GM23248 (cell line): ENCODE results near the gene TNFSF8. TPM values are rescaled to one million over a fixed set of nuclear protein-coding genes. Genes with fewer than 3 reads are reported as not detected.
A peak's percentile ranks its signal among the peaks of the same experiment; 100 is the strongest.

Experiments used
- DNase-seq: peaks from one replicate; pipeline ENCODE4 v3.0.0-alpha.2; 2015
- H2AFZ ChIP-seq: fragments of 200-600 bp; sonication (generic); 2 replicates; pipeline ENCODE4 v1.6.1; 2016; ENCODE audit warnings: antibody characterized with exemption
- H3F3A ChIP-seq: fragments of 200-600 bp; sonication (generic); 2 replicates; pipeline ENCODE4 v1.6.1; 2016; ENCODE audit warnings: mild to moderate bottlenecking, antibody characterized with exemption, mixed run types; ENCODE audit not compliant: insufficient read depth
- H3K27ac ChIP-seq: fragments of 200-600 bp; sonication (generic); 2 replicates; pipeline ENCODE4 v1.5.1; 2016; ENCODE audit warnings: mild to moderate bottlenecking
- H3K27me3 ChIP-seq: fragments of 200-600 bp; sonication (generic); replicated peaks from 2 replicates; pipeline ENCODE4 v1.6.1; 2016; ENCODE audit warnings: mild to moderate bottlenecking; ENCODE audit not compliant: insufficient read depth
- H3K36me3 ChIP-seq: fragments of 200-600 bp; sonication (generic); 2 replicates; pipeline ENCODE4 v1.6.1; 2016; ENCODE audit warnings: low read depth, mild to moderate bottlenecking
- H3K4me1 ChIP-seq: fragments of 200-600 bp; sonication (generic); 2 replicates; pipeline ENCODE4 v1.6.1; 2016; ENCODE audit warnings: mild to moderate bottlenecking; ENCODE audit not compliant: insufficient read depth
- H3K4me2 ChIP-seq: fragments of 200-600 bp; sonication (generic); one replicate; pipeline ENCODE4 v1.6.1; 2016; ENCODE audit warnings: mild to moderate bottlenecking; ENCODE audit not compliant: unreplicated experiment
- H3K4me3 ChIP-seq: fragments of 200-600 bp; sonication (generic); 2 replicates; pipeline ENCODE4 v1.5.1; 2016; ENCODE audit warnings: mild to moderate bottlenecking
- H3K79me2 ChIP-seq: fragments of 200-600 bp; sonication (generic); 2 replicates; pipeline ENCODE4 v1.6.1; 2016; ENCODE audit warnings: mild to moderate bottlenecking; ENCODE audit not compliant: insufficient read depth
- H3K9ac ChIP-seq: fragments of 200-600 bp; sonication (generic); 2 replicates; pipeline ENCODE4 v1.6.1; 2016; ENCODE audit warnings: mild to moderate bottlenecking
- H3K9me2 ChIP-seq: fragments of 200-600 bp; sonication (generic); 2 replicates; pipeline ENCODE4 v1.6.1; 2016; ENCODE audit warnings: mixed run types, mild to moderate bottlenecking, moderate library complexity; ENCODE audit not compliant: insufficient read depth
- H3K9me3 ChIP-seq: fragments of 200-600 bp; sonication (generic); one replicate; pipeline ENCODE4 v1.6.1; 2017; ENCODE audit warnings: low read depth
- H4K20me1 ChIP-seq: fragments of 200-600 bp; sonication (generic); 2 replicates; pipeline ENCODE4 v1.6.0; 2016; ENCODE audit not compliant: insufficient read depth
- EZH2 ChIP-seq: fragments of 200-600 bp; sonication (generic); IDR thresholded peaks from 2 replicates; pipeline ENCODE4 v1.6.1; 2018; ENCODE audit warnings: antibody characterized with exemption, mild to moderate bottlenecking; ENCODE audit not compliant: insufficient read depth, poor library complexity, severe bottlenecking
- EZH2phosphoT487 ChIP-seq: fragments of 200-600 bp; sonication (generic); IDR thresholded peaks from 2 replicates; pipeline ENCODE4 v1.6.1; 2018; ENCODE audit warnings: antibody characterized with exemption, moderate library complexity, mild to moderate bottlenecking, low read depth; ENCODE audit not compliant: insufficient read depth
- WGBS, 2 experiments: methylation state at CpG; one replicate each; pipeline ENCODE4 v1.1.6; 2015 to 2017; ENCODE audit warnings: low lambda C conversion rate in 2 of 2, low coverage in 1 of 2; ENCODE audit errors: missing lambda C conversion rate in 2 of 2; 5-methylcytosine and 5-hydroxymethylcytosine counted together
- in situ Hi-C: fragments of 300-500 bp; cut with MboI; formaldehyde crosslinking; loops from 2 replicates; pipeline ENCODE4 v1.15.0; 2020
- polyA plus RNA-seq: library from polyadenylated mRNA; unstranded; fragments of >200 nt; fragmentation: Nextera tagmentation; extraction: Ambion mirVana; gene quantifications from 2 replicates; pipeline ENCODE4 v1.2.1, GENCODE V29; 2016
- total RNA-seq: library from RNA; depleted of rRNA; stranded (reverse); fragments of >200 nt; shearing (Covaris generic); gene quantifications from 2 replicates; pipeline ENCODE4 v1.2.3, GENCODE V29; 2014

TNFSF8 gene
- total and polyA plus RNA-seq, 2 experiments from 2014 or later = not detected

DNA sequence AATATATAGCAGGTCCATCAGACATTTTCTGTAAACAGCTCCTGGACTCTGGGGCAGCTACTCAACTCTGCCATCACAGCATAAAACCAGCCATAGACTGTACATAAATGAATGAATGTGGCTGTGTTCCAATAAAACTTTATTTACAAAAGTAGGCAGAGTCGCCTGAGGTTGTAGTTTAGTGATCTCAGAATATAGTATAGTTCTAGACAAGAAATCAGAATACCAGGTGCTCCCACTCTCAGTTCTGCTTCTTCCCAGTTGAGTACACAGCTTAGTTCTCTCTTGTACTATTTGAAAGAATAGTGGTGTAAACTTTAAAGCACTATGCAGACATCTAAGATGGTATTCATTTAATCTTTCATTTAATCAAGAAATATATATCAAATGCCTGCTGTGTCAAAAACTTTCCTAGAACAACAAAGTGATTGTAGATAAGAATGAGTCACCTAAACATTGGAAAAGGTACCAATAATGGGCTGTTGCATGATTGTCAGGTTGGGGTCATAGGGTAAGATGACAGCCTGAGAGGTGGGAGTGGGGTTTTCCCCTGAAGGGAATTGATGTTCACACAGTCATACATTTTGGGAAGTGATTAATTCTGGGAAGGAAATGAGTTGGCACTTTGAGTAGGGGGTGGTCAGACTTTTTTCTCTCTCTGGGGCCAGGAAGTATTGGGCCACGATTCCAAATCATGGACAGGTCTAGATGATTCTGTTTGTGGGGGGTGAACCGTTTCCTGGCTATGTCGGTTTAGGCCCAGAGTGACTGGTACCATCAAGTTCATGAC is 37.0 kb downstream of the TNFSF8 start:
- peak overlapping the region; percentile 92 for H3K27ac ChIP-seq
- peaks cover 42% of the 10 kb centered on the region for H3K4me1 ChIP-seq
- H3F3A ChIP-seq = peaks cover 38% of the 10 kb centered on the region
- H2AFZ ChIP-seq = peak overlapping the region; percentile 33; the same call in 1 of the 2 replicates
- no peaks in the 10 kb centered on the region for H3K9me3 ChIP-seq
- no peak overlapping the region for H3K4me3 ChIP-seq
- H3K9me2 ChIP-seq = no peaks in the 10 kb centered on the region
- H3K4me2 ChIP-seq = peak overlapping the region; percentile 14
- H3K79me2 ChIP-seq = no peaks in the 10 kb centered on the region
- peak overlapping the region; percentile 27; the same call in 1 of the 2 replicates for H3K9ac ChIP-seq
- no peaks in the 10 kb centered on the region for H4K20me1 ChIP-seq
- DNase-seq = peak; percentile 18
- TF ChIP-seq EZH2phosphoT487 (no peak), EZH2 (no peak)
- WGBS, 2 experiments = 28 to 29% methylated on average over 4 of the region's 4 CpGs
- in situ Hi-C loops = no loop called here
- no peaks in the 10 kb centered on the region for H3K27me3 ChIP-seq
- no peaks in the 10 kb centered on the region for H3K36me3 ChIP-seq

DNA sequence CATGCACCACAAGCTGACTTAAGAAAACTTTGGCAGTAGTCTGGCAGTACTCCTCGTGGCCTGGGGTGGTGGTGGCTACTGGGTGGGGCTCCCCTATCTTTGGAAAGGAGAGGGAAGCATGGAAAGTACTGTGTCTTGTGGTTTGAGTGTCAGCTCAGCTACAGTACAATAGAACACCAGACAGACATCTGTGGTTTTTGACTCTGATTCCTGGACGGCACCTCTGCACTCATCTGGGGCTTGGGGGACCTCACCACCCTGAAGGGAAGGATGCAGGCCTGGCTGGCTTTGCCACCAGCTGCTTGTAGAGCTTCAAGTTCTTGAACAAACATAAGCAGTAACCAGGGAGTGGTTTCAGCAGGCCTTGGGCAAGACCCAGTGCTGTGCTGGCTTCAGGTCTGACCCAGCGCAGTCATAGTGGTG is 40.6 kb downstream of the TNFSF8 start:
- H3F3A ChIP-seq = peaks cover 21% of the 10 kb centered on the region
- H3K27ac ChIP-seq = no peak overlapping the region
- in situ Hi-C loops = no loop called here
- H3K36me3 ChIP-seq = no peaks in the 10 kb centered on the region
- no peak overlapping the region for H3K9ac ChIP-seq
- no peaks in the 10 kb centered on the region for H4K20me1 ChIP-seq
- DNase-seq = peak; percentile 16
- H3K79me2 ChIP-seq = no peaks in the 10 kb centered on the region
- TF ChIP-seq EZH2phosphoT487 (no peak), EZH2 (no peak)
- H3K4me2 ChIP-seq = no peak overlapping the region
- H2AFZ ChIP-seq = no peak overlapping the region
- H3K27me3 ChIP-seq = no peaks in the 10 kb centered on the region
- peaks cover 19% of the 10 kb centered on the region for H3K4me1 ChIP-seq
- H3K4me3 ChIP-seq = no peak overlapping the region
- 75 to 79% methylated on average over 3 of the region's 3 CpGs for WGBS, 2 experiments
- no peaks in the 10 kb centered on the region for H3K9me2 ChIP-seq
- H3K9me3 ChIP-seq = no peaks in the 10 kb centered on the region

DNA sequence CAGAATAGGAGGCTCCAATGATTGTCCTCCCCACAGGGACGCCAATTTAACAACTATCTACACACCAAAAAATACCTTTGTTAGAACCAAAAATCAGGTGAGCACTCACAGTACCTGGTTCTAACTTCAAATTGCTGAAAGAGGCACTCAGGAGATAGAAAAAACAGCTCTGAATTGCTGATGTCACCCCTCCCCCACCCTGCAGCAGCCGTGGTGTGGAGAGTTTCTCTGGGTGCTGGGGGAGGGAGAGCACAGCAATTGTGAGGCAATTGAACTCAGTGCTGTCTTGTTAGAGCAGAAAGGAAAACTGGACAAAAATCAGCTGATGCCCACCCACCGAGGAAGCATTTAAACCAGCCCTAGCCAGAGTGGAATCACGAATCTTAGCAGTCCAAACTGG is 41.8 kb downstream of the TNFSF8 start:
- no peaks in the 10 kb centered on the region for H3K9me3 ChIP-seq
- no peak overlapping the region for H3K4me2 ChIP-seq
- H3K4me1 ChIP-seq = peaks cover 8% of the 10 kb centered on the region
- H2AFZ ChIP-seq = no peak overlapping the region
- no peak overlapping the region for H3K9ac ChIP-seq
- H3F3A ChIP-seq = peaks cover 9% of the 10 kb centered on the region
- H3K27me3 ChIP-seq = no peaks in the 10 kb centered on the region
- no peaks in the 10 kb centered on the region for H4K20me1 ChIP-seq
- 71 to 72% methylated on average over 4 of the region's 4 CpGs for WGBS, 2 experiments
- no peak for TF ChIP-seq EZH2phosphoT487
- no peak for TF ChIP-seq EZH2
- H3K27ac ChIP-seq = no peak overlapping the region
- no peaks in the 10 kb centered on the region for H3K79me2 ChIP-seq
- H3K4me3 ChIP-seq = no peak overlapping the region
- in situ Hi-C loops = no loop called here
- no peaks in the 10 kb centered on the region for H3K9me2 ChIP-seq
- no peak for DNase-seq
- H3K36me3 ChIP-seq = no peaks in the 10 kb centered on the region

DNA sequence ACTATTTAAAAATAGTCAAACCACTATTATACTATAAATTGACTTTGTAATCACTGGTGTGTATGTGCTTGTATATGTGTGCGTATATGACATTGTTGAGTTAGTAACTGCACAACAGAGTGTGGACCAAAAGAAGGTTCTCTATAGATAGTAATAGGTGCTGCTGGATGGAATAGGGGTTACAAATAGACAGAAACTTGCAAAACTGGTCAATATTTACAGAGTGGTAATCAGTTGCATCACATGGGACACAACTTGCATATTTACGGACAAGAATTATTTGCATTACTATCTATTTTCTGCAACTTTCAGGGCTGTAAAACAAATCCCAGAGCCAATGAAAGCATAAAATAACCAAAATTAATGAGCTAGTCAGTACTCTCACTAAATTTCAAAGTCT is 42.4 kb downstream of the TNFSF8 start:
- WGBS, 2 experiments = 98% methylated on average over 2 of the region's 2 CpGs
- no peaks in the 10 kb centered on the region for H3K79me2 ChIP-seq
- TF ChIP-seq EZH2 (no peak), EZH2phosphoT487 (no peak)
- no peak overlapping the region for H3K9ac ChIP-seq
- no peak overlapping the region for H2AFZ ChIP-seq
- H3K36me3 ChIP-seq = no peaks in the 10 kb centered on the region
- H4K20me1 ChIP-seq = no peaks in the 10 kb centered on the region
- peaks cover 1% of the 10 kb centered on the region; the same call in 1 of the 2 replicates for H3K4me1 ChIP-seq
- H3K27ac ChIP-seq = no peak overlapping the region
- peaks cover 3% of the 10 kb centered on the region for H3F3A ChIP-seq
- no peak for DNase-seq
- H3K9me3 ChIP-seq = no peaks in the 10 kb centered on the region
- no peaks in the 10 kb centered on the region for H3K9me2 ChIP-seq
- in situ Hi-C loops = no loop called here
- H3K27me3 ChIP-seq = no peaks in the 10 kb centered on the region
- H3K4me2 ChIP-seq = no peak overlapping the region
- H3K4me3 ChIP-seq = no peak overlapping the region
